Osteoblast (primary cell): ENCODE data around the gene POLA2. TPM values are rescaled to one million over a fixed set of nuclear protein-coding genes. Genes with fewer than 3 reads are reported as not detected.

ENCODE experiments used
- DNase-seq: peaks from one replicate; pipeline ENCODE4 v3.0.0; 2011; ENCODE audit warnings: low spot score, mixed read lengths; ENCODE audit not compliant: insufficient read length; ENCODE audit errors: missing footprints
- H2AFZ ChIP-seq: 2 replicates; pipeline ENCODE4 v1.6.0; 2011; ENCODE audit warnings: mild to moderate bottlenecking, low read length
- H3K27ac ChIP-seq: 2 replicates; pipeline ENCODE4 v1.5.1; 2011; ENCODE audit warnings: mild to moderate bottlenecking, low read depth, low read length, moderate library complexity
- H3K27me3 ChIP-seq: 2 replicates; pipeline ENCODE4 v1.6.0; 2012; ENCODE audit warnings: mild to moderate bottlenecking, control low read depth, inconsistent platforms, low read length, moderate library complexity; ENCODE audit not compliant: insufficient read depth
- H3K36me3 ChIP-seq: 2 replicates; pipeline ENCODE4 v1.5.1; 2011; ENCODE audit warnings: mild to moderate bottlenecking, low read length, control low read depth, moderate library complexity; ENCODE audit not compliant: insufficient read depth
- H3K4me1 ChIP-seq: 2 replicates; pipeline ENCODE4 v1.5.1; 2011; ENCODE audit warnings: mild to moderate bottlenecking, low read length, control low read depth, moderate library complexity; ENCODE audit not compliant: insufficient read depth
- H3K4me2 ChIP-seq: 2 replicates; pipeline ENCODE4 v1.6.0; 2011; ENCODE audit warnings: mild to moderate bottlenecking, low read length; ENCODE audit not compliant: insufficient read depth
- H3K4me3 ChIP-seq: fragments of 200-600 bp; sonication (generic); 3 replicates; pipeline ENCODE4 v1.5.1; 2012; ENCODE audit warnings: mild to moderate bottlenecking, low read length, inconsistent platforms; ENCODE audit not compliant: insufficient read depth
- H3K79me2 ChIP-seq: 2 replicates; pipeline ENCODE4 v1.6.0; 2012; ENCODE audit warnings: mild to moderate bottlenecking, low read length, control low read depth, inconsistent platforms; ENCODE audit not compliant: insufficient read depth
- H3K9me3 ChIP-seq: 2 replicates; pipeline ENCODE4 v1.5.1; 2011; ENCODE audit warnings: low read depth, low read length, control low read depth
- H4K20me1 ChIP-seq: 2 replicates; pipeline ENCODE4 v1.6.0; 2012; ENCODE audit warnings: mild to moderate bottlenecking, low read length, control low read depth; ENCODE audit not compliant: insufficient read depth
- CTCF ChIP-seq: IDR thresholded peaks from 2 replicates; pipeline ENCODE4 v1.5.1; 2011; ENCODE audit warnings: mild to moderate bottlenecking, low read depth, low read length, moderate library complexity; ENCODE audit errors: extremely low read depth
- total RNA-seq: library from RNA; depleted of rRNA; stranded (reverse); fragments of >200 nt; gene quantifications from 2 replicates; pipeline ENCODE4 v1.2.3, GENCODE V29; 2012

POLA2 gene
- total RNA-seq, 1 donor: 4.3 TPM

GRCh38 chr11:65315866-65316226, 54.1 kb downstream of the POLA2 start:
- peaks cover 33% of the 10 kb centered on the region for H3K4me1 ChIP-seq
- H3K36me3 ChIP-seq: peaks cover 6% of the 10 kb centered on the region
- H2AFZ ChIP-seq: no peak overlapping the region
- peaks cover 48% of the 10 kb centered on the region for H3K79me2 ChIP-seq
- no peaks in the 10 kb centered on the region for H3K9me3 ChIP-seq
- H4K20me1 ChIP-seq: peaks cover 29% of the 10 kb centered on the region
- TF ChIP-seq CTCF: no peak
- H3K27me3 ChIP-seq: no peaks in the 10 kb centered on the region
- peak overlapping the region; percentile 97 for H3K4me3 ChIP-seq
- no peak for DNase-seq
- H3K4me2 ChIP-seq: peak overlapping the region; percentile 92
- peak overlapping the region; percentile 98 for H3K27ac ChIP-seq

DNA sequence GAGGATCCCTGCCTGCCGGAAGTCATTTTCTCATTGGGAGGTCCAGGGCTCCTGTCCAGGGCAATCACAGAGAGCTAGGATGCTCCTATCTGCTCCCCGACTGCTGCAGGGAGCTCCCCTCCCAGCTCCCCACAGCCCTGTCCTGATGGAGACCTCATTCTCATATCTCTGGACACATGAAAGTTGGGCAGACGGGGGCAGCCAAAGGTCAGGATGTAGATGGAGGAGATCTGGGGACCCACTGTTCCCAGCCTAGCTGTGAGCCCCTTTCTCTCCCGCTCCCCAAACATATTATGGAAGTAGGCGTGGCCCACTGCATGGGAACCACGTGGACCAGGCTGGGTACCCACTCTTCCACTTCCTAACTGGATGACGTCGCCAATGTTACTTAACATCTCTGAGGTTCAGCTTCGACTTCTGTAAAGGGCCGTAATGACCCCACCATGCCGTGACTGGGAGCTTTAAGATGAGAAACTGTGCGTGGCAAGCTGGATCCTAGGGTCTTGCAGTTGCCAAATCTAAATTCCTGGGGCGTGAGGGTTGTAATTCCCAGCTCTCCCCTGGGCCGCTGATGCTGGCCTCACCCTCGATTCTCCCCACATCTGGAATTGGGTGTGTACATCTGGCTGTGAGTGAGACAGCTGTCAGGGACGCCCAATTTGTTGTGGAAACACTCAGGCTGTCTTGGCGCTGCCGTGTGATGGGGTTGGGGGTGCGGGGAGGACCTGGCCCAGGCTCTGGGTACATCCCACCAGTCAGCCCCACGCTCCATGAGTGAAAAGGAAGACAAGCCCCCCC, 54.7 kb downstream of the POLA2 start:
- Histone ChIP-seq H3K9me3 (no peaks in the 10 kb centered on the region), H3K36me3 (peaks cover 12% of the 10 kb centered on the region), H3K4me3 (peak overlapping the region; percentile 97), H3K79me2 (peaks cover 54% of the 10 kb centered on the region), H3K4me1 (peaks cover 28% of the 10 kb centered on the region), H3K27ac (peak overlapping the region; percentile 98), H3K4me2 (peak overlapping the region; percentile 92), H2AFZ (no peak overlapping the region), H3K27me3 (no peaks in the 10 kb centered on the region), H4K20me1 (peaks cover 35% of the 10 kb centered on the region)
- peak; percentile 96 for DNase-seq
- TF ChIP-seq CTCF: no peak

DNA sequence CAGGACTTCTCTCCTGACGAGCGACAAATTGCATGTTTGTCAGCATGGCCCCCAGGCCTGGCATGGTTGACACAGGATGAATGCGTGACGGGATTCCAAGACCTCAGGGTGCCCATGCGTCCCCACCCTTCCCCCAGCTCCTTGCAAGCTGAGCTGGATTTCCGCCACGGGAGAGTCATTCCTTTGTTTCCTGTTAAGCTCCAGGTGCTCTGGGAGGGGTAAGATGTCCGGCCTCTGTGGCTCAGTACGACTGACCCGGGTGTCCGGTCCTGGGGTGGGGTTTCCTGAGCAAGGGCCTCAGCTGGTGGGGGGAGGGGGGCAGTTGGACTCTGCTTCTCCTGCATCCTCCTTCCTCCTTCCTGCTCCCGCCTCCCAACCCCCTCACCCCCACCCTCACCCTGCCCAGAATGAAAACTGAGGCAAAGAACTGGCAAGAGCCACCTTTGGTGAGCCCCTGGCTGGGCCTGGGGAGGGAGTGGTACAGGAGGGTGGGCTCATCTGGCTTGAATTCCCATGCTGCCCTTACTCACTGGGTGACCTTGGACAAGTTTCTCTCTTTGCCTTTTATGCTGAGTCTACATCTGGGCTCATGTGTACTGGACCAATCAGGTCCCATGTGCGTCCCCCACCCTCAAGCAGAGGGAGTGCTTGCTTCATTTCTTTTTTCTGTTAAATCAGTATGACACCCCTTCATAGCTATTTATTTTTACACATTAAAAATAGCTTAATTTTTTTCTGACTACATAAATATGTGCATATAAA, 55.4 kb downstream of the POLA2 start:
- H3K9me3 ChIP-seq: no peaks in the 10 kb centered on the region
- peak overlapping the region; percentile 92 for H3K4me2 ChIP-seq
- no peak for TF ChIP-seq CTCF
- H3K27me3 ChIP-seq: no peaks in the 10 kb centered on the region
- DNase-seq: peak; percentile 80
- H3K27ac ChIP-seq: peak overlapping the region; percentile 98
- no peak overlapping the region for H2AFZ ChIP-seq
- H4K20me1 ChIP-seq: peaks cover 43% of the 10 kb centered on the region
- H3K36me3 ChIP-seq: peaks cover 20% of the 10 kb centered on the region
- H3K4me3 ChIP-seq: peak overlapping the region; percentile 97
- peaks cover 62% of the 10 kb centered on the region for H3K79me2 ChIP-seq
- H3K4me1 ChIP-seq: peaks cover 25% of the 10 kb centered on the region
